K562 (cell line): Measurements from ENCODE around the gene HSF4. TPM values are rescaled to one million over a fixed set of nuclear protein-coding genes. Genes with fewer than 3 reads are reported as not detected.
A peak's percentile ranks its signal among the peaks of the same experiment; 100 is the strongest.

Source experiments
- ATF1 ChIP-seq, 2 experiments: fragments of 450-650 bp in 1 of 2; IDR thresholded peaks; 2 replicates each; pipeline ENCODE4 v1.6.1; 2016; ENCODE audit warnings: missing compliant biosample characterization in 1 of 2, missing genetic modification characterization in 1 of 2
- BHLHE40 ChIP-seq: IDR thresholded peaks from 2 replicates; pipeline ENCODE4 v1.6.1; 2011; ENCODE audit warnings: low read length, improper control_type of control experiment
- CBFA2T3 ChIP-seq: fragments of 450-650 bp; IDR thresholded peaks from 2 replicates; pipeline ENCODE4 v1.6.1; 2017
- CTBP1 ChIP-seq: fragments of 450-650 bp; IDR thresholded peaks from 2 replicates; pipeline ENCODE4 v1.6.1; 2016; ENCODE audit warnings: borderline replicate concordance
- HDAC1 ChIP-seq, 2 experiments: fragments of 450-650 bp; IDR thresholded peaks; 2 replicates each; pipeline ENCODE4 v1.6.1; 2016 to 2017; ENCODE audit warnings: inconsistent platforms in 1 of 2, mild to moderate bottlenecking in 1 of 2, moderate library complexity in 1 of 2
- NFRKB ChIP-seq: fragments of 450-650 bp; IDR thresholded peaks from 2 replicates; pipeline ENCODE4 v1.6.1; 2016; ENCODE audit warnings: low read depth
- OTX1 ChIP-seq: fragments of 450-650 bp; formaldehyde crosslinking; IDR thresholded peaks from 2 replicates; pipeline ENCODE4 v1.4.0; 2022; ENCODE audit warnings: mild to moderate bottlenecking
- PCBP1 ChIP-seq: fragments of 200-400 bp; formaldehyde crosslinking; IDR thresholded peaks from 2 replicates; pipeline ENCODE4 v1.6.1; 2018; ENCODE audit warnings: mild to moderate bottlenecking, low read depth, low read length; ENCODE audit not compliant: poor library complexity, severe bottlenecking
- PHF8 ChIP-seq: fragments of 200-600 bp; sonication (generic); IDR thresholded peaks from 2 replicates; pipeline ENCODE4 v1.6.1; 2012; ENCODE audit warnings: mixed run types, mild to moderate bottlenecking, inconsistent platforms, low read length, moderate library complexity, borderline replicate concordance
- RBM39 ChIP-seq: fragments of 200-400 bp; formaldehyde crosslinking; optimal IDR thresholded peaks from 2 replicates; pipeline ENCODE3; 2018; ENCODE audit warnings: low read depth, low read length
- SMAD4 ChIP-seq: fragments of 250-450 bp; sonication (Bioruptor Pico); conservative IDR thresholded peaks from 2 replicates; pipeline ENCODE4 v1.8.0; 2021; ENCODE audit warnings: inconsistent platforms, mild to moderate bottlenecking, moderate library complexity
- SMARCA4 ChIP-seq: fragments of 450-650 bp; IDR thresholded peaks from 2 replicates; pipeline ENCODE4 v1.6.1; 2016
- SUPT5H ChIP-seq: fragments of 450-650 bp; IDR thresholded peaks from 2 replicates; pipeline ENCODE4 v1.6.1; 2016
- TAL1 ChIP-seq: fragments of 450-650 bp; IDR thresholded peaks from 2 replicates; pipeline ENCODE4 v1.6.1; 2016; ENCODE audit warnings: mild to moderate bottlenecking
- TOE1 ChIP-seq, 2 experiments: fragments of 450-650 bp in 1 of 2; sonication (generic) in 1 of 2; formaldehyde crosslinking in 1 of 2; IDR thresholded peaks; 2 replicates each; pipeline versions ENCODE4 v1.7.1 to v1.8.0; 2016 to 2022; ENCODE audit warnings: borderline replicate concordance in 2 of 2, mild to moderate bottlenecking in 2 of 2, antibody characterized with exemption in 1 of 2, inconsistent platforms in 1 of 2, low read depth in 1 of 2, missing genetic modification reagents in 1 of 2, moderate library complexity in 1 of 2
- polyA plus RNA-seq, 8 experiments: library from polyadenylated mRNA; depleted of rRNA in 4 of 8; stranded (reverse) in 5 of 8; unstranded in 3 of 8; fragments of >200 nt; fragmentation: Nextera tagmentation in 2 of 8; fragmentation: Illumina TruSeq in 1 of 8; extraction: Ambion mirVana in 2 of 8; extraction: Trizol in 1 of 8; gene quantifications; 2 replicates each; pipeline versions ENCODE4 v1.2.1 to v1.2.3, GENCODE V29; 2011 to 2014; ENCODE audit warnings: inconsistent platforms in 1 of 8, missing spikeins in 1 of 8
- total RNA-seq, 7 experiments: library from RNA; depleted of rRNA in 6 of 7; stranded (reverse); fragments of >200 nt in 6 of 7; fragmentation: Illumina TruSeq in 2 of 7; extraction: Trizol in 2 of 7; gene quantifications; 2 replicates each; pipeline versions ENCODE4 v1.2.1 to v1.2.3, GENCODE V29; 2011 to 2021; ENCODE audit warnings: low replicate concordance in 1 of 7
- TF ChIP-seq, protein P1 (sequence below): fragments of 450-650 bp; IDR thresholded peaks from 2 replicates; pipeline ENCODE4 v1.6.1; 2017; ENCODE audit warnings: antibody characterized with exemption, mild to moderate bottlenecking
- TF ChIP-seq, protein P2 (sequence below): fragments of 450-650 bp; IDR thresholded peaks from 2 replicates; pipeline ENCODE4 v1.6.1; 2016; ENCODE audit warnings: antibody characterized with exemption
- TF ChIP-seq, protein P3 (sequence below): fragments of 450-650 bp; IDR thresholded peaks from 2 replicates; pipeline ENCODE4 v1.6.1; 2016; ENCODE audit warnings: missing biosample characterization, missing genetic modification characterization
- TF ChIP-seq, protein P4 (sequence below): fragments of 450-650 bp; conservative IDR thresholded peaks from 2 replicates; pipeline ENCODE4 v1.6.1; 2016; ENCODE audit warnings: missing genetic modification characterization, low read depth, mild to moderate bottlenecking, missing compliant biosample characterization, moderate library complexity

The HSF4 gene
- total and polyA plus RNA-seq, 9 of the 15 experiments (the other 6 are each of a cell fraction or from before 2014, with no cell fraction given), result 0.50 to 35.4 (median 8.8) TPM; not detected in 1

DNA sequence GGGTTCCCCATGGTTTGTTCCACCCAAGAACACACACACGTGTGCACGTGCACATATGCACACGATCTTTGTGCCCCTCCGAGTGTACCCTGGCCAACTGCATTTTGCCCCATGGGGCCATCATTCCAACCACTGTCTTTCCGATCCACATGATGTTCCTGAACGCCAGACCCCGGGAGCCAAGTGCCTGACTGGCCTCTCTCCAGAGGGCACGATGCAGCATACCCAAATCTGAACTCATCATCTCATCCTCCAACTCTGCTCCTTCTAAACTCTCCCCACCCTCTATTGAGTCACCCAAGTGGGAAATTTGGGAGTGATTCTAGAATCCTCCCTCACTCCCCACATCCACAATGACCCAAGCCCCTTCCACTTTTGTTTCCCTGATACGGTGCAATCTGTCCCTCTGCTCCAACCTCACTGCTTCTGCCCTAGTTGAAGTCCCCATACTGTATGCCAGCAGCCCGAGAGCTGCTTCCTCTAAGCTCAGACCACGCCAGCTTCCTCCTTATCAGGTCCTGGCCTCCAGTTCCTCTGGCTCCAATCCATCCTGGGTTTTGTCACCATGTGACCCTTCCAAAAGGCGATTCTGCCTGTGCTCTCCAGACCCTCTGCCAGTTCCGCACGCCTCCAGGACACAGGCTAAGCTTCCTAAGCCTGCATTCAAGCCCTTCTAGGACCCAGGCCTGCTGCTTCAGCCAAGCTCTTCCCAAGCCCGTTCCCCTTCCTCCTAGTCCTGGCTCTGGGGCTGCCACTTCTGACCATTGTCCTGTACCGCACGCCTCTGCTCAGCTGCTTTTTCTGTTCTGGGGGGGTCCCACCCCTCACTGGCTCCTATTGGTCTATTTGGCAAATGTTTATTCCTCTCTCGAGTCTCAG, 52.3 kb downstream of the HSF4 start (continued):
- TF ChIP-seq TAL1 (no peak), CTBP1 (peak; percentile 65; the same call in 1 of the 2 replicates), PHF8 (peak; percentile 66; the same call in 1 of the 2 replicates), BHLHE40 (peak; percentile 60; the same call in 1 of the 2 replicates), HDAC1 (IDR thresholded peaks at IDR 0.05) (0 out of 4 replicates have a peak, but pooled peaks of 1 of the 2 experiments have one; percentile 57), SUPT5H (peak; percentile 50; the same call in 1 of the 2 replicates), RBM39 (peak; percentile 61), SMAD4 (0 out of 2 replicates have a peak, but pooled peaks have one; percentile 38), NFRKB (peak; percentile 55; the same call in 1 of the 2 replicates), CBFA2T3 (peak; percentile 18; the same call in 1 of the 2 replicates), PCBP1 (no peak), SMARCA4 (peak; percentile 38; the same call in 1 of the 2 replicates), OTX1 (CRISPR knock-in tag) (no peak), ATF1 (CRISPR knock-in tag; IDR thresholded peaks at IDR 0.05) (no peak), ATF1 (tag; IDR thresholded peaks at IDR 0.05) (peak; percentile 22; the same call in 1 of the 2 replicates), TOE1 (IDR thresholded peaks at IDR 0.05; ENCODE audit: borderline replicate concordance) (peak; percentile 71; the same call in 1 of the 2 replicates), TOE1 (CRISPR knock-in tag; IDR thresholded peaks at IDR 0.05; ENCODE audit: borderline replicate concordance, low read depth) (no peak)
- TF ChIP-seq, protein P1, sequence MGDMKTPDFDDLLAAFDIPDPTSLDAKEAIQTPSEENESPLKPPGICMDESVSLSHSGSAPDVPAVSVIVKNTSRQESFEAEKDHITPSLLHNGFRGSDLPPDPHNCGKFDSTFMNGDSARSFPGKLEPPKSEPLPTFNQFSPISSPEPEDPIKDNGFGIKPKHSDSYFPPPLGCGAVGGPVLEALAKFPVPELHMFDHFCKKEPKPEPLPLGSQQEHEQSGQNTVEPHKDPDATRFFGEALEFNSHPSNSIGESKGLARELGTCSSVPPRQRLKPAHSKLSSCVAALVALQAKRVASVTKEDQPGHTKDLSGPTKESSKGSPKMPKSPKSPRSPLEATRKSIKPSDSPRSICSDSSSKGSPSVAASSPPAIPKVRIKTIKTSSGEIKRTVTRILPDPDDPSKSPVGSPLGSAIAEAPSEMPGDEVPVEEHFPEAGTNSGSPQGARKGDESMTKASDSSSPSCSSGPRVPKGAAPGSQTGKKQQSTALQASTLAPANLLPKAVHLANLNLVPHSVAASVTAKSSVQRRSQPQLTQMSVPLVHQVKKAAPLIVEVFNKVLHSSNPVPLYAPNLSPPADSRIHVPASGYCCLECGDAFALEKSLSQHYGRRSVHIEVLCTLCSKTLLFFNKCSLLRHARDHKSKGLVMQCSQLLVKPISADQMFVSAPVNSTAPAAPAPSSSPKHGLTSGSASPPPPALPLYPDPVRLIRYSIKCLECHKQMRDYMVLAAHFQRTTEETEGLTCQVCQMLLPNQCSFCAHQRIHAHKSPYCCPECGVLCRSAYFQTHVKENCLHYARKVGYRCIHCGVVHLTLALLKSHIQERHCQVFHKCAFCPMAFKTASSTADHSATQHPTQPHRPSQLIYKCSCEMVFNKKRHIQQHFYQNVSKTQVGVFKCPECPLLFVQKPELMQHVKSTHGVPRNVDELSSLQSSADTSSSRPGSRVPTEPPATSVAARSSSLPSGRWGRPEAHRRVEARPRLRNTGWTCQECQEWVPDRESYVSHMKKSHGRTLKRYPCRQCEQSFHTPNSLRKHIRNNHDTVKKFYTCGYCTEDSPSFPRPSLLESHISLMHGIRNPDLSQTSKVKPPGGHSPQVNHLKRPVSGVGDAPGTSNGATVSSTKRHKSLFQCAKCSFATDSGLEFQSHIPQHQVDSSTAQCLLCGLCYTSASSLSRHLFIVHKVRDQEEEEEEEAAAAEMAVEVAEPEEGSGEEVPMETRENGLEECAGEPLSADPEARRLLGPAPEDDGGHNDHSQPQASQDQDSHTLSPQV, result peak; percentile 66; the same call in 1 of the 2 replicates
- TF ChIP-seq, protein P2, sequence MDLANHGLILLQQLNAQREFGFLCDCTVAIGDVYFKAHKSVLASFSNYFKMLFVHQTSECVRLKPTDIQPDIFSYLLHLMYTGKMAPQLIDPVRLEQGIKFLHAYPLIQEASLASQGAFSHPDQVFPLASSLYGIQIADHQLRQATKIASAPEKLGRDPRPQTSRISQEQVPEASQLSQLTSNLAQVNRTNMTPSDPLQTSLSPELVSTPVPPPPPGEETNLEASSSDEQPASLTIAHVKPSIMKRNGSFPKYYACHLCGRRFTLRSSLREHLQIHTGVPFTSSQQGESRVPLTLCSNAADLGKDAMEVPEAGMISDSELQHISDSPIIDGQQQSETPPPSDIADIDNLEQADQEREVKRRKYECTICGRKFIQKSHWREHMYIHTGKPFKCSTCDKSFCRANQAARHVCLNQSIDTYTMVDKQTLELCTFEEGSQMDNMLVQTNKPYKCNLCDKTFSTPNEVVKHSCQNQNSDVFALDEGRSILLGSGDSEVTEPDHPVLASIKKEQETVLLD, result peak; percentile 38; the same call in 1 of the 2 replicates
- TF ChIP-seq, protein P3, sequence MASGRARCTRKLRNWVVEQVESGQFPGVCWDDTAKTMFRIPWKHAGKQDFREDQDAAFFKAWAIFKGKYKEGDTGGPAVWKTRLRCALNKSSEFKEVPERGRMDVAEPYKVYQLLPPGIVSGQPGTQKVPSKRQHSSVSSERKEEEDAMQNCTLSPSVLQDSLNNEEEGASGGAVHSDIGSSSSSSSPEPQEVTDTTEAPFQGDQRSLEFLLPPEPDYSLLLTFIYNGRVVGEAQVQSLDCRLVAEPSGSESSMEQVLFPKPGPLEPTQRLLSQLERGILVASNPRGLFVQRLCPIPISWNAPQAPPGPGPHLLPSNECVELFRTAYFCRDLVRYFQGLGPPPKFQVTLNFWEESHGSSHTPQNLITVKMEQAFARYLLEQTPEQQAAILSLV (tag), result no peak
- TF ChIP-seq, protein P4, sequence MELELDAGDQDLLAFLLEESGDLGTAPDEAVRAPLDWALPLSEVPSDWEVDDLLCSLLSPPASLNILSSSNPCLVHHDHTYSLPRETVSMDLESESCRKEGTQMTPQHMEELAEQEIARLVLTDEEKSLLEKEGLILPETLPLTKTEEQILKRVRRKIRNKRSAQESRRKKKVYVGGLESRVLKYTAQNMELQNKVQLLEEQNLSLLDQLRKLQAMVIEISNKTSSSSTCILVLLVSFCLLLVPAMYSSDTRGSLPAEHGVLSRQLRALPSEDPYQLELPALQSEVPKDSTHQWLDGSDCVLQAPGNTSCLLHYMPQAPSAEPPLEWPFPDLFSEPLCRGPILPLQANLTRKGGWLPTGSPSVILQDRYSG, result no peak
